K562 (cell line): ENCODE results near the gene STK4. TPM values are rescaled to one million over a fixed set of nuclear protein-coding genes. Genes with fewer than 3 reads are reported as not detected.

ENCODE experiments used
- E2F6 ChIP-seq, 2 experiments: IDR thresholded peaks; 2 replicates each; pipeline ENCODE4 v1.6.1; 2011; ENCODE audit warnings: borderline replicate concordance in 1 of 2, control low read depth in 1 of 2, low read depth in 1 of 2, low read length in 1 of 2, mild to moderate bottlenecking in 1 of 2, mixed read lengths in 1 of 2, moderate library complexity in 1 of 2; ENCODE audit not compliant: insufficient read depth in 1 of 2, insufficient read length in 1 of 2, poor library complexity in 1 of 2, severe bottlenecking in 1 of 2; ENCODE audit errors: extremely low read depth in 1 of 2
- EGR1 ChIP-seq: fragments of 450-650 bp; conservative IDR thresholded peaks from 2 replicates; pipeline ENCODE4 v1.6.1; 2017; ENCODE audit warnings: mild to moderate bottlenecking
- ETV1 ChIP-seq: fragments of 450-650 bp; conservative IDR thresholded peaks from 2 replicates; pipeline ENCODE4 v1.6.1; 2016; ENCODE audit warnings: missing genetic modification characterization, control low read depth, low read depth, missing compliant biosample characterization
- KDM1A ChIP-seq, 2 experiments: fragments of 450-650 bp; IDR thresholded peaks; 2 replicates each; pipeline ENCODE4 v1.6.1; 2016; ENCODE audit warnings: mild to moderate bottlenecking in 2 of 2
- MGA ChIP-seq: fragments of 450-650 bp; IDR thresholded peaks from 2 replicates; pipeline ENCODE4 v1.6.1; 2016; ENCODE audit warnings: mild to moderate bottlenecking, moderate library complexity
- MTA3 ChIP-seq: fragments of 450-650 bp; formaldehyde crosslinking; IDR thresholded peaks from 2 replicates; pipeline ENCODE4 v1.6.1; 2017; ENCODE audit warnings: mild to moderate bottlenecking, borderline replicate concordance
- RFX5 ChIP-seq: IDR thresholded peaks from 2 replicates; pipeline ENCODE4 v1.6.1; 2011; ENCODE audit warnings: low read depth, mild to moderate bottlenecking, improper control_type of control experiment, low read length
- STAT6 ChIP-seq: sonication (generic); formaldehyde crosslinking; IDR thresholded peaks from 2 replicates; pipeline ENCODE4 v1.8.1; 2023; ENCODE audit warnings: mild to moderate bottlenecking, missing genetic modification reagents
- TBP ChIP-seq: optimal IDR thresholded peaks from 2 replicates; pipeline ENCODE3; 2011; ENCODE audit warnings: low read depth, low read length, improper control_type of control experiment
- TCF3 ChIP-seq: sonication (generic); formaldehyde crosslinking; IDR thresholded peaks from 2 replicates; pipeline ENCODE4 v1.4.0; 2020; ENCODE audit warnings: mild to moderate bottlenecking, missing genetic modification reagents
- ZNF282 ChIP-seq: sonication (generic); formaldehyde crosslinking; IDR thresholded peaks from 2 replicates; pipeline ENCODE4 v1.8.1; 2023; ENCODE audit warnings: missing genetic modification reagents
- polyA plus RNA-seq, 8 experiments: library from polyadenylated mRNA; depleted of rRNA in 4 of 8; stranded (reverse) in 5 of 8; unstranded in 3 of 8; fragments of >200 nt; fragmentation: Nextera tagmentation in 2 of 8; fragmentation: Illumina TruSeq in 1 of 8; extraction: Ambion mirVana in 2 of 8; extraction: Trizol in 1 of 8; gene quantifications; 2 replicates each; pipeline versions ENCODE4 v1.2.1 to v1.2.3, GENCODE V29; 2011 to 2014; ENCODE audit warnings: inconsistent platforms in 1 of 8, missing spikeins in 1 of 8
- total RNA-seq, 7 experiments: library from RNA; depleted of rRNA in 6 of 7; stranded (reverse); fragments of >200 nt in 6 of 7; fragmentation: Illumina TruSeq in 2 of 7; extraction: Trizol in 2 of 7; gene quantifications; 2 replicates each; pipeline versions ENCODE4 v1.2.1 to v1.2.3, GENCODE V29; 2011 to 2021; ENCODE audit warnings: low replicate concordance in 1 of 7

Gene STK4
- total and polyA plus RNA-seq, 9 of the 15 experiments (the other 6 are each of a cell fraction or from before 2014, with no cell fraction given), result 11.9 to 30.6 (median 22.2) TPM

GRCh38 chr20:44960103-44960852, 6.0 kb upstream of the STK4 start, which contains the start of gene TOMM34 (continued):
- peak; percentile 32 for TF ChIP-seq ETV1 (tag)
- TF ChIP-seq MGA, result peak; percentile 96
- TF ChIP-seq ZNF282 (CRISPR knock-in tag), result no peak; the same call in 1 of the 2 replicates
- TF ChIP-seq E2F6 (IDR thresholded peaks at IDR 0.05; ENCODE audit: borderline replicate concordance in 1 of 2, extremely low read depth in 1 of 2, insufficient read depth in 1 of 2, insufficient read length in 1 of 2, low read depth in 1 of 2, low read length in 1 of 2, poor library complexity in 1 of 2, severe bottlenecking in 1 of 2), result peak; percentile 81 to 94
- peak; percentile 85; the same call in 1 of the 2 replicates for TF ChIP-seq STAT6 (CRISPR knock-in tag)
- peak; percentile 76 for TF ChIP-seq TBP
- TF ChIP-seq MTA3, result peak; percentile 78
- TF ChIP-seq RFX5, result no peak
- TF ChIP-seq EGR1, result peak; percentile 60
- no peak for TF ChIP-seq KDM1A (IDR thresholded peaks at IDR 0.05)
- peak; percentile 20; the same call in 1 of the 2 replicates for TF ChIP-seq TCF3 (CRISPR knock-in tag)
